SK-N-SH (cell line): ENCODE results near the gene E2F3. TPM values are rescaled to one million over a fixed set of nuclear protein-coding genes. Genes with fewer than 3 reads are reported as not detected.

Source experiments
- CTCF ChIA-PET: fragments of 300-600, 350-600 bp; formaldehyde crosslinking; extraction: SDS; loops from one replicate; lab custom pipeline; 2021; lab: Yijun Ruan, JAX
- POLR2A ChIA-PET: fragments of 350-600 bp; sonication (Branson Sonifier 250); formaldehyde crosslinking; extraction: SDS; loops from one replicate; lab custom pipeline; 2020; ENCODE audit warnings: antibody characterized with exemption, inconsistent platforms; lab: Yijun Ruan, JAX
- DNase-seq: peaks from one replicate; pipeline ENCODE4 v3.0.0; 2012
- H2AFZ ChIP-seq: fragments of 200-600 bp; sonication (generic); 2 replicates; pipeline ENCODE4 v1.8.1; 2016; ENCODE audit warnings: antibody characterized with exemption, mild to moderate bottlenecking, low read depth
- H3F3A ChIP-seq: fragments of 200-600 bp; sonication (generic); replicated peaks from 2 replicates; pipeline ENCODE3; 2016; ENCODE audit warnings: antibody characterized with exemption, mild to moderate bottlenecking; ENCODE audit not compliant: insufficient read depth
- H3K27ac ChIP-seq, 2 experiments: fragments of 200-500 bp in 1 of 2; fragments of 200-600 bp in 1 of 2; sonication (Bioruptor generic) in 1 of 2; sonication (generic), shearing (Covaris generic) in 1 of 2; 2 replicates each; pipeline versions ENCODE4 v1.5.1 to v1.6.1; 2014 to 2016; ENCODE audit warnings: low read depth in 2 of 2, inconsistent platforms in 1 of 2, low read length in 1 of 2, mild to moderate bottlenecking in 1 of 2, mixed read lengths in 1 of 2
- H3K27me3 ChIP-seq: fragments of 200-600 bp; sonication (generic), shearing (Covaris generic); 2 replicates; pipeline ENCODE4 v1.6.1; 2016; ENCODE audit warnings: mixed run types; ENCODE audit not compliant: insufficient read depth
- H3K36me3 ChIP-seq, 2 experiments: fragments of 200-500 bp in 1 of 2; fragments of 200-600 bp in 1 of 2; sonication (Bioruptor generic) in 1 of 2; sonication (generic) in 1 of 2; replicated peaks in 1 of 2; 2 replicates each; pipeline versions ENCODE3 to v1.5.1; 2014 to 2016; ENCODE audit warnings: low read length in 1 of 2, mild to moderate bottlenecking in 1 of 2; ENCODE audit not compliant: insufficient read depth in 2 of 2, control insufficient read depth in 1 of 2
- H3K4me1 ChIP-seq, 2 experiments: fragments of 200-500 bp in 1 of 2; fragments of 200-600 bp in 1 of 2; sonication (Bioruptor generic) in 1 of 2; sonication (generic), shearing (Covaris generic) in 1 of 2; 2 replicates each; pipeline versions ENCODE4 v1.5.1 to v1.6.1; 2014 to 2016; ENCODE audit warnings: low read depth in 1 of 2, low read length in 1 of 2, mixed run types in 1 of 2; ENCODE audit not compliant: insufficient read depth in 2 of 2, control insufficient read depth in 1 of 2
- H3K4me2 ChIP-seq: fragments of 200-600 bp; sonication (generic), shearing (Covaris generic); 2 replicates; pipeline ENCODE4 v1.6.1; 2017; ENCODE audit warnings: mixed run types
- H3K4me3 ChIP-seq, 2 experiments: fragments of 200-500 bp in 1 of 2; fragments of 200-600 bp in 1 of 2; sonication (Bioruptor generic) in 1 of 2; sonication (generic), shearing (Covaris generic) in 1 of 2; 2 replicates each; pipeline versions ENCODE4 v1.5.1 to v1.8.1; 2014 to 2016; ENCODE audit warnings: low read depth in 2 of 2, inconsistent platforms in 1 of 2, low read length in 1 of 2, mild to moderate bottlenecking in 1 of 2, mixed read lengths in 1 of 2, moderate library complexity in 1 of 2
- H3K79me2 ChIP-seq: fragments of 200-600 bp; sonication (generic); 2 replicates; pipeline ENCODE4 v1.8.1; 2017; ENCODE audit warnings: mild to moderate bottlenecking; ENCODE audit not compliant: insufficient read depth
- H3K9ac ChIP-seq: fragments of 200-600 bp; sonication (generic); 2 replicates; pipeline ENCODE4 v1.6.1; 2017; ENCODE audit warnings: mixed run types
- H3K9me2 ChIP-seq: fragments of 200-600 bp; sonication (generic); 2 replicates; pipeline ENCODE4 v1.6.1; 2017; ENCODE audit warnings: mixed run types
- H3K9me3 ChIP-seq: fragments of 200-600 bp; sonication (generic); 2 replicates; pipeline ENCODE4 v1.6.1; 2017; ENCODE audit warnings: mixed run types, mild to moderate bottlenecking, moderate library complexity
- H4K20me1 ChIP-seq: fragments of 200-600 bp; sonication (generic); 2 replicates; pipeline ENCODE4 v1.6.1; 2017; ENCODE audit warnings: mild to moderate bottlenecking, mixed run types; ENCODE audit not compliant: insufficient read depth
- ELF1 ChIP-seq: IDR thresholded peaks from 2 replicates; pipeline ENCODE4 v1.4.0; 2012
- EZH2phosphoT487 ChIP-seq: fragments of 200-600 bp; sonication (generic); IDR thresholded peaks from 2 replicates; pipeline ENCODE4 v1.6.1; 2017; ENCODE audit warnings: low read depth, mixed run types, mild to moderate bottlenecking, antibody characterized with exemption, moderate library complexity, borderline replicate concordance
- GABPA ChIP-seq: IDR thresholded peaks from 2 replicates; pipeline ENCODE4 v1.4.0; 2012; ENCODE audit warnings: low read depth, mild to moderate bottlenecking
- GATA2 ChIP-seq: sonication (generic); formaldehyde crosslinking; IDR thresholded peaks from 2 replicates; pipeline ENCODE4 v1.5.0; 2020; ENCODE audit warnings: mild to moderate bottlenecking, missing genetic modification reagents
- JUND ChIP-seq: IDR thresholded peaks from 2 replicates; pipeline ENCODE4 v1.4.0; 2012
- MXI1 ChIP-seq: IDR thresholded peaks from 2 replicates; pipeline ENCODE4 v1.6.1; 2012; ENCODE audit warnings: mild to moderate bottlenecking, low read depth, low read length, improper control_type of control experiment
- NFIC ChIP-seq: IDR thresholded peaks from 2 replicates; pipeline ENCODE4 v1.4.0; 2012; ENCODE audit warnings: borderline replicate concordance
- NRF1 ChIP-seq: IDR thresholded peaks from 2 replicates; pipeline ENCODE4 v1.6.1; 2012; ENCODE audit warnings: low read depth, mild to moderate bottlenecking, low read length
- POLR2AphosphoS5 ChIP-seq: IDR thresholded peaks from 2 replicates; pipeline ENCODE4 v1.6.1; 2012; ENCODE audit warnings: low read depth, low read length
- RAD21 ChIP-seq: IDR thresholded peaks from 2 replicates; pipeline ENCODE4 v1.6.1; 2012; ENCODE audit warnings: mild to moderate bottlenecking, low read length
- REST ChIP-seq: IDR thresholded peaks from 2 replicates; pipeline ENCODE4 v1.6.1; 2012; ENCODE audit warnings: mild to moderate bottlenecking, low read depth, low read length, moderate library complexity
- RFX5 ChIP-seq: IDR thresholded peaks from 2 replicates; pipeline ENCODE4 v1.6.1; 2012; ENCODE audit warnings: mild to moderate bottlenecking, improper control_type of control experiment, low read length
- RXRA ChIP-seq: IDR thresholded peaks from 2 replicates; pipeline ENCODE4 v1.4.0; 2012; ENCODE audit warnings: low read depth, mild to moderate bottlenecking, borderline replicate concordance
- SMC3 ChIP-seq: IDR thresholded peaks from 2 replicates; pipeline ENCODE4 v1.6.1; 2012; ENCODE audit warnings: low read depth, low read length, improper control_type of control experiment
- TAF1 ChIP-seq: IDR thresholded peaks from 2 replicates; pipeline ENCODE4 v1.6.1; 2012; ENCODE audit warnings: low read depth, mild to moderate bottlenecking, low read length, moderate library complexity, borderline replicate concordance
- WGBS: methylation state at CpG from one replicate; pipeline ENCODE4 v1.1.6; 2017; ENCODE audit warnings: low lambda C conversion rate; 5-methylcytosine and 5-hydroxymethylcytosine counted together
- polyA plus RNA-seq, 3 experiments: library from polyadenylated mRNA; depleted of rRNA; stranded (reverse); fragments of >200 nt; gene quantifications; 2 replicates each; pipeline ENCODE4 v1.2.3, GENCODE V29; 2012
- TF ChIP-seq, protein P1 (sequence below): fragments of 200-600 bp; sonication (generic); IDR thresholded peaks from 2 replicates; pipeline ENCODE4 v1.6.1; 2017; ENCODE audit warnings: antibody characterized with exemption, mild to moderate bottlenecking, moderate library complexity

The E2F3 gene
- polyA plus RNA-seq, 1 of the 3 experiments (the other 2 are of a cell fraction), result 12.7 TPM

DNA sequence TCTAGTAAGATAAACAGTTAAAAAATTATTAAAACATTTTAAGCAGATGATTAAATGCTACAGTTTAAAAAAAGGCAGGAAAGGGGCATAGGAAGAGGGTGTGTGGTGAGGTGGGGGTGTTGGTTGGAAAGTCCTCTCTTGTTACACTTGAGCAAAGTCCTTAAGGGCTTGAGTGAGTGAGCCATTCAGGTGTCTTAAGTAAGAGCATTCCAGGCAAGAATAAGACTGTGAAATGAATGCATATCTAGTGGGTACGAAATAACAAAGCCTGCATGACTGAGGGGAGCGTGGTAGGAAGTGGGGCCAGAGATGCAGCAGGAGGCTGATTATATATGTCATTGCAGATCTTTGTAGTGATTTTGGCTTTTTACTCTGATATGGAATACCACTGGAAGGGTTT, 137.7 kb downstream of the E2F3 start:
- Histone ChIP-seq H3K27me3 (no peaks in the 10 kb centered on the region), H3F3A (no peaks in the 10 kb centered on the region), H3K4me3 (no peak overlapping the region), H3K9me2 (no peaks in the 10 kb centered on the region), H3K9ac (no peak overlapping the region), H3K4me2 (no peak overlapping the region), H3K79me2 (peaks cover 62% of the 10 kb centered on the region), H4K20me1 (no peaks in the 10 kb centered on the region), H3K9me3 (no peaks in the 10 kb centered on the region), H3K27ac (no peak overlapping the region), H3K4me1 (peaks cover 4 to 5% of the 10 kb centered on the region in 2 experiments; a peak in 3 of 4 replicates), H2AFZ (no peak overlapping the region), H3K36me3 (peaks cover 6 to 9% of the 10 kb centered on the region in 2 experiments)
- TF ChIP-seq RFX5, result no peak
- TF ChIP-seq, protein P1, sequence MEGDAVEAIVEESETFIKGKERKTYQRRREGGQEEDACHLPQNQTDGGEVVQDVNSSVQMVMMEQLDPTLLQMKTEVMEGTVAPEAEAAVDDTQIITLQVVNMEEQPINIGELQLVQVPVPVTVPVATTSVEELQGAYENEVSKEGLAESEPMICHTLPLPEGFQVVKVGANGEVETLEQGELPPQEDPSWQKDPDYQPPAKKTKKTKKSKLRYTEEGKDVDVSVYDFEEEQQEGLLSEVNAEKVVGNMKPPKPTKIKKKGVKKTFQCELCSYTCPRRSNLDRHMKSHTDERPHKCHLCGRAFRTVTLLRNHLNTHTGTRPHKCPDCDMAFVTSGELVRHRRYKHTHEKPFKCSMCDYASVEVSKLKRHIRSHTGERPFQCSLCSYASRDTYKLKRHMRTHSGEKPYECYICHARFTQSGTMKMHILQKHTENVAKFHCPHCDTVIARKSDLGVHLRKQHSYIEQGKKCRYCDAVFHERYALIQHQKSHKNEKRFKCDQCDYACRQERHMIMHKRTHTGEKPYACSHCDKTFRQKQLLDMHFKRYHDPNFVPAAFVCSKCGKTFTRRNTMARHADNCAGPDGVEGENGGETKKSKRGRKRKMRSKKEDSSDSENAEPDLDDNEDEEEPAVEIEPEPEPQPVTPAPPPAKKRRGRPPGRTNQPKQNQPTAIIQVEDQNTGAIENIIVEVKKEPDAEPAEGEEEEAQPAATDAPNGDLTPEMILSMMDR, result no peak
- TF ChIP-seq POLR2AphosphoS5, result no peak
- no peak for TF ChIP-seq GABPA
- TF ChIP-seq NRF1, result no peak
- no peak for TF ChIP-seq GATA2 (CRISPR knock-in tag)
- no peak for TF ChIP-seq SMC3
- TF ChIP-seq MXI1, result no peak
- no peak for TF ChIP-seq RAD21
- no peak for TF ChIP-seq REST
- TF ChIP-seq EZH2phosphoT487, result no peak
- DNase-seq, result no peak
- 91% methylated on average over 2 of the region's 2 CpGs for WGBS
- ChIA-PET POLR2A (no interaction called here), CTCF (interaction anchor here (1.2 to 1.5 kb wide), 2 partner anchors 8 to 11 kb away, joined by 3 to 4 read pairs; no protein-coding TSS in a partner anchor)

- Histone ChIP-seq H3K9me2 (no peaks in the 10 kb centered on the region), H4K20me1 (no peaks in the 10 kb centered on the region), H3K36me3 (peaks cover 6 to 9% of the 10 kb centered on the region in 2 experiments), H3K4me2 (no peak overlapping the region), H3K4me3 (no peak overlapping the region), H3K9me3 (no peaks in the 10 kb centered on the region), H3K9ac (no peak overlapping the region), H3K27me3 (no peaks in the 10 kb centered on the region), H2AFZ (no peak overlapping the region), H3K79me2 (peaks cover 52% of the 10 kb centered on the region), H3K4me1 (peaks cover 0 to 1% of the 10 kb centered on the region in 2 experiments; a peak in 2 of 4 replicates), H3F3A (no peaks in the 10 kb centered on the region), H3K27ac (no peak overlapping the region)
- WGBS, result 97% methylated on average over 5 of the region's 5 CpGs
- CTCF ChIA-PET, result no interaction called here
- no peak for TF ChIP-seq POLR2AphosphoS5
- no peak for TF ChIP-seq ELF1
- no peak for TF ChIP-seq REST
- no peak for TF ChIP-seq JUND
- TF ChIP-seq TAF1, result no peak
- no peak for TF ChIP-seq NFIC
- no peak for TF ChIP-seq RXRA
- TF ChIP-seq SMC3, result no peak
- POLR2A ChIA-PET, result no interaction called here
- no peak for DNase-seq
These were observed 139.0 kb downstream of the E2F3 start for GRCh38 chr6:20540683-20541082.
